Hematopoietic multipotent progenitor cell treated with erythropoietin and hydrocortisone succinate and interleukin-3 and kit ligand, for 15 days (in vitro differentiated cells): Measurements from ENCODE around the gene MTHFD1L.
"Not testable (repeated sequence)": the region's sequence is repeated elsewhere in the genome, so short reads cannot be mapped to it uniquely, and the experiment has no call there.

ENCODE experiments used
- DNase-seq: peaks from one replicate; pipeline ENCODE4 v3.0.0-alpha.2; 2015; ENCODE audit warnings: low spot score

The MTHFD1L gene

DNA sequence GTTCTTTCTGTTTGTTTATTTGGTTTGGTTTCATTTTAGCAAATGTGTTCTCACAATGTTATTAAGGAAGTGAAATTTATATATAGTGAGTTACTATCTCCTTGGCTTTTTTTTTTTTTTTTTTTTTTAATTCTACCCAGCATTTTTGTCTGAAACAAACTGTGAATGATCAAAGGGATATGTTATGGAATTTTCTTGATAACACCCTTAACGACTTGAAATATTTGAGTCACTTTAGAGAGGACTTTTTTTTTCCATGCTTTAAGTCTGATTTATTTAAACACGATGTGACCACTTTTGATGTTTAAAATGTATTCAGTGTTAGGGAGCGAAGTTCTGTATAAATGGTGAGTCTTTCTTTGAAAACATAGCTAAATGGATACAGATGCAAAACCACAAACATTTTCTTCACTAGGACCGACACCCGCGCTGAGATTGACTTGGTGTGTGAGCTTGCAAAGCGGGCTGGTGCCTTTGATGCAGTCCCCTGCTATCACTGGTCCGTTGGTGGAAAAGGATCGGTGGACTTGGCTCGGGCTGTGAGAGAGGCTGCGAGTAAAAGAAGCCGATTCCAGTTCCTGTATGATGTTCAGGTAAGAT lies 149.7 kb downstream of the MTHFD1L start:
- DNase-seq, result no peak

DNA sequence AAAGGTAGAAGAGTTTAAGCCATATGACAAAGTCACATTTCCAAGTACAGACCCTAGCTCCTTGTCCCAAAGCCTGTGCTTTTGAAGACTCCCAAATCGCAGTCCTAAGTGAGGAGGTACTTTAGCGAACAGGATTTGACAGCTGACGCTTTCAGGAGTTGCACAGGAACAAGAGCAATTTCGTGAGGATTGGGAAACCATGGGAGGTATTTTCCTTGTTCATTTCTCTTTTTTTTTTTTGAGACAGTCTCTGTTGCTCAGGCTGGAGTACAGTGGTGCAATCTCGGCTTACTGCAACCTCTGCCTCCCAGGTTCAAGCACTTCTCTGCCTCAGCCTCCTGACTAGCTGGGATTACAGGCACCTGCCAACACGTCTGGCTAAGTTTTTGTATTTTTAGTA lies 150.6 kb downstream of the MTHFD1L start:
- no peak for DNase-seq

- DNase-seq, result no peak
Measured at GRCh38 chr6:151018046-151018445, 152.5 kb downstream of the MTHFD1L start.

GRCh38 chr6:151018911-151019782 lies 153.6 kb downstream of the MTHFD1L start:
- DNase-seq, result no peak

- DNase-seq, result no peak
Measured at GRCh38 chr6:151021896-151022295, 156.4 kb downstream of the MTHFD1L start.

- no peak for DNase-seq
Measured at GRCh38 chr6:151022492-151022891, 157.0 kb downstream of the MTHFD1L start.

- DNase-seq, result no peak
Measured at GRCh38 chr6:151023342-151023741, 157.8 kb downstream of the MTHFD1L start.

DNA sequence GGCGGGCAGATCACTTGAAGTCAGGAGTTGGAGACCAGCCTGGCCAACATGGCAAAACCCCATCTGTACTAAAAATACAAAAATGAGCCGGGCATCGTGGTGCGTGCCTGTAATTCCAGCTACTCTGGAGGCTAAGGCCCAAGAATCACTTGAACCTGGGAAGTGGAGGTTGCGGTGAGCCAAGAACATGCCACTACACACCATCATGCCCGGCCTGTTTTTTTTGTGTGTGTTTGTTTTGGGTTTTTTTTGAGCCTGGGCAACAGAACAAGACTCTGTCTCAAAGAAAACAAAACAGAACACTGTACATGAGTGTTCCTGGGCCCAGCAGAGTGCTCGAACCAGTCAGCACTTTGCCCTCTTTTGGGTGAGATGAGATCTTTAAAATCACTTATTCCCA lies 159.1 kb downstream of the MTHFD1L start:
- no peak for DNase-seq

DNA sequence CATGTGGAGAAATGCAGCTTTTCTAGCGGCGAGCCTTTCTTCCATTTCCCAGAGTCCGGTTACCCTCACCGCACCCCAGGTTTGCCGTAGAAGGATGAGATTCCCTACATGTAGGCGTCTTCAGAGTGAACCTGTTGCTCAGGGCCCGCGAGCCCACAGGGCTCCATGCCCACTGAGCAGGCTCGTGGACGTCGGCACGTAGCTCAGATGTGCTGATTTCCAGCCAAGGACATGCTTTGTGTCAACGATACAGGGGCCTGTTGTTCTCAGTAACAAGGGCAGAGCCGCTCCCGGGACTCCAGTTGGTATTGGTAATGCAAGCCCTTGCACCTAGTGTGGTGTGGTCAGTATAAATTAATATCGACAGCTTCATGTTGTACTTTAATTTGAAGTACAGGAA lies 159.6 kb downstream of the MTHFD1L start:
- no peak for DNase-seq

GRCh38 chr6:151026041-151026663 lies 160.7 kb downstream of the MTHFD1L start:
- DNase-seq, result no peak

- no peak for DNase-seq
Measured at GRCh38 chr6:151027295-151027747, 161.8 kb downstream of the MTHFD1L start.

DNA sequence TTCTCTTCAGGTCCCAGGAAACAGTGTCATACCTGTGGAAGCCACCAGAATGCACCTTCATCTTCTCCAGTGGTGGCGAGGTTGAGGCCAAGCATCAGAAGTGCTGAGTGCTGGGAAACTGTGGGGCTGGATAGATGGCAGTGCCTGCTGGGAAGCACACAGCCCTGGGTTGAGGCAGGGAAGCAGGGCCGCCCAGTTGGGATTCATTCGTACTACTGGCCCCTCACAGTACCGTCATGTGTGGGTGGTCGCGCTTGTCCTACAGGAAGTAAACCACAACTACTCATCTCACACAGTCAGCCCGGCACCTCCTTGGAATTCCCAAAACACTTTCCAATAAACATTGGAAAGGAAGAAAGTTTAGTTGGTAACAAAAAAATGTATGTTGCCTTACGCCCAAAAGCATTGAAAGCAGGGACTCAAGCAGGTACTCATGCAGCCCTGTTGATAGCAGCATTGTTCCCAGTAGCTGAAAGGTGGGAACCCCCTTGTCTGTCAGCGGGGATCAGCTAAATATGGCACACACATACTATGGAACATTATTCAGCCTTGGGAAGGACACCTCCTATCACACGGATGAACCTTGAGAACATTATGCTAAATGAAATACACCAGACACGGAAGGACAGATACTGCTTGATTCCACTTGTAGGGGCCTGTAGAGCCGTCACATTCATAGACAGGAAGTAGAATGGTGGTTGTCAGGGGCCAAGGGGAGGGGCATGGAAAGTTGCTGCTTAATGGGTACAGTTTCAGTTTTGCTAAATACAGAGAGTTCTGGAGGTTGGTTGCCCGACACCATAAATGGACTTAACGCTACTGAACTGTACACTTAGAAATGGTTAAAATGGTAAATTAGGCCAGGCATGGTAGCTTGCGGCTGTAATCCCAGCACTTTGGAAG lies 162.7 kb downstream of the MTHFD1L start:
- DNase-seq, result no peak

- DNase-seq, result no peak
Measured at GRCh38 chr6:151029970-151030369, 164.5 kb downstream of the MTHFD1L start.

DNA sequence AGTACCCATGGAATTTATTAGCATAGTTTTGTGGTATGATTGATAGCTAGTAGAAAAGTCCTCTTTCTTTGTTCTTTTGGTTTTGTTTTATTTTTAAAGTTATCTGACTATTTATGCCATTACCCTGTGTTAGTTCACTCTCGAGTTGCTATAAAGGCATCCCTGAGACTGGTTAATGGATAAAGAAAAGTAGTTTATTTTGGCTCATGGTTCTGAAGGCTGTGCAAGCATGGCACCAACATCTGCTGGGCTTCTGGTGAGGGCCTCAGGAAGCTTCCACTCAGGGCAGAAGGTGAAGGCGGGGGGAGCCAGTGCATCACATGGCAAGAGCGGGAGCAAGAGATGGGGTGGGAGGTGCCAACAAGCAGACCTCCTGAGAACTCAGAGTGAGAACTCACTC lies 166.5 kb downstream of the MTHFD1L start:
- DNase-seq, result no peak

- no peak for DNase-seq
Measured at GRCh38 chr6:151034825-151035781, 169.6 kb downstream of the MTHFD1L start.

GRCh38 chr6:151036211-151036721 lies 170.8 kb downstream of the MTHFD1L start:
- DNase-seq, result not testable (repeated sequence)

DNA sequence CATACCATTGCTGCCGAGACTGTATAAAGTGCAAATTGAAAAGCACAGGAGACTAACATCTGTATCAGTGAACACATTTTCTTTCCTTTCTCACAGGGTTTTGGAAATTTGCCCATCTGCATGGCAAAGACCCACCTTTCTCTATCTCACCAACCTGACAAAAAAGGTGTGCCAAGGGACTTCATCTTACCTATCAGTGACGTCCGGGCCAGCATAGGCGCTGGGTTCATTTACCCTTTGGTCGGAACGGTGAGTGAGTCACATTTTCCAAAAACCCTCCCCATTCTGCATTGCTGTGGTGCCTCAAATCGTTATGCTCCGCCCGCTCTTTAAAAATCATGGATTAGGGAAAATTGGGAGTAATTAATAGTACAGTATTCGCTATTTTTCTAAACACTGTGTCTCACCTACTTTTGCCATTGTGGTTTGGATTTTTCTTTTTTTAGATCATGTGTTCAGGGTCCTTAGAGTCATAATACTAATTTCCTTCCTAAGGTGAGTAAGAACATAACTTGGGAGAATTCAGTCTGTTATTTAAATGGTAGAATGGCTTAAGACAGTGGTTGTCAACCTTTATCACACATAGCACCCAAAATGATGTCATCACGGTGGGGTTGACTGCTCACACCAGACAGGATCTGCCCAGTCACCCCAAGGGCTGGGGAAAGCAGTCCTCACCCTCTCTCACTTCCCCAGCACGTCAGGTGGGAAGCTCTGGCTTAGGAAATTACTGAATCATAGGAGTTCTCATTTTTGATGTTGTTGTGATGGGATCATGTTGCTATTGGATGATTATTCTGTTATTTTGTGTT lies 171.6 kb downstream of the MTHFD1L start:
- DNase-seq, result no peak

DNA sequence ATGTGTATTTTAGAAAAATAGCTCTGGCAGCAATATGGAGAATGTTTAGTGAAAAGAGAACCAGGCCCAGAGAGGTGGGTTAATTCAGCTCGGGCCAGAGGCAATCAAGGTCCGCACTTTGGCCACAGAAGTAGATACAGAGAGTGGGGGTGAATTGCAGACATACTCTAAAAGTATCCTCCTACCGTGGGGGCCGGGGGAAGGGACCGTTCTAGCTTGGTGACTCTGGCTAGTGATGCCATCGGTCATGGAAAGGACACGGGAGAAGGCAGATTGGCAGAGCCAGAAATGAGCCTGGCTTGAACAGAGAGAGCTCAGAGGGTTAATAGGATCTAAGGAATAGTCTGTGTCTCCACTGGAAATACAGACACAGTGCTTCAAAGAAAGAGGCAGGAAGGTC lies 173.1 kb downstream of the MTHFD1L start:
- DNase-seq, result no peak

GRCh38 chr6:151040888-151041521 lies 175.5 kb downstream of the MTHFD1L start:
- DNase-seq, result not testable (repeated sequence)
